H1 (cell line): ENCODE results near the gene CACNA1C. TPM values are rescaled to one million over a fixed set of nuclear protein-coding genes. Genes with fewer than 3 reads are reported as not detected.

Experiments used
- CTCF ChIA-PET: fragments of 300-600 bp; sonication (Branson Sonifier 250); formaldehyde crosslinking; loops from one replicate; lab custom pipeline; 2021; ENCODE audit not compliant: partially characterized antibody; lab: Charles Lee
- POLR2A ChIA-PET: fragments of 300-600 bp; sonication (Branson Sonifier 250); formaldehyde crosslinking; loops from one replicate; lab custom pipeline; 2021; ENCODE audit warnings: inconsistent platforms; ENCODE audit not compliant: partially characterized antibody; lab: Charles Lee
- DNase-seq, 2 experiments: peaks; one replicate each; pipeline versions ENCODE4 v3.0.0 to v3.0.0-alpha.2; 2010 to 2022; ENCODE audit warnings: low spot score in 2 of 2, low read depth in 1 of 2, mixed read lengths in 1 of 2
- FAIRE-seq: peaks from 2 replicates; lab custom pipeline; 2011; peaks lifted over from hg19 to GRCh38; lab: Jason Lieb, UNC
- H2AFZ ChIP-seq: 2 replicates; pipeline ENCODE4 v1.8.1; 2012; ENCODE audit warnings: low read length, inconsistent platforms
- H2AK5ac ChIP-seq: 2 replicates; pipeline ENCODE4 v1.6.1; 2013; ENCODE audit warnings: low read depth, low read length
- H2BK120ac ChIP-seq: replicated peaks from 2 replicates; pipeline ENCODE3; 2013; ENCODE audit warnings: low read depth, low read length, inconsistent platforms
- H2BK12ac ChIP-seq: 2 replicates; pipeline ENCODE4 v1.6.1; 2013; ENCODE audit warnings: low read depth, low read length
- H2BK15ac ChIP-seq: 2 replicates; pipeline ENCODE4 v1.6.1; 2013; ENCODE audit warnings: low read length
- H2BK20ac ChIP-seq: 2 replicates; pipeline ENCODE4 v1.6.1; 2013; ENCODE audit warnings: low read length
- H2BK5ac ChIP-seq: 2 replicates; pipeline ENCODE4 v1.6.1; 2013; ENCODE audit warnings: low read depth, low read length
- H3K14ac ChIP-seq: 2 replicates; pipeline ENCODE4 v1.6.1; 2013; ENCODE audit warnings: inconsistent platforms; ENCODE audit not compliant: insufficient read length
- H3K18ac ChIP-seq: 2 replicates; pipeline ENCODE4 v1.6.1; 2013; ENCODE audit warnings: low read length; ENCODE audit errors: extremely low read depth
- H3K23ac ChIP-seq: 2 replicates; pipeline ENCODE4 v1.6.1; 2013; ENCODE audit warnings: inconsistent platforms; ENCODE audit not compliant: insufficient read length
- H3K23me2 ChIP-seq: 2 replicates; pipeline ENCODE4 v1.6.1; 2013; ENCODE audit warnings: low read depth, low read length
- H3K27ac ChIP-seq: 2 replicates; pipeline ENCODE4 v1.6.1; 2011; ENCODE audit warnings: low read depth, low read length, inconsistent platforms
- H3K27me3 ChIP-seq, 4 experiments: replicated peaks in 1 of 4; 1 replicate in 1 of 4; 2 replicates in 3 of 4; pipeline versions ENCODE4 v1.6.1 to v1.8.1; 2011 to 2013; ENCODE audit warnings: low read length in 3 of 4, mild to moderate bottlenecking in 3 of 4, inconsistent platforms in 2 of 4, mixed read lengths in 2 of 4, moderate library complexity in 1 of 4; ENCODE audit not compliant: control insufficient read depth in 3 of 4, insufficient read depth in 3 of 4; ENCODE audit errors: extremely low read depth in 1 of 4
- H3K36me3 ChIP-seq, 4 experiments: 2 replicates each; pipeline versions ENCODE4 v1.6.1 to v1.8.1; 2011 to 2013; ENCODE audit warnings: mild to moderate bottlenecking in 4 of 4, low read length in 3 of 4, moderate library complexity in 2 of 4, control low read depth in 1 of 4, inconsistent platforms in 1 of 4; ENCODE audit not compliant: insufficient read depth in 4 of 4, control insufficient read depth in 2 of 4
- H3K4ac ChIP-seq: replicated peaks from 2 replicates; pipeline ENCODE3; 2013; ENCODE audit warnings: low read length, low read depth, mixed read lengths, inconsistent platforms; ENCODE audit not compliant: insufficient read length
- H3K4me1 ChIP-seq, 4 experiments: replicated peaks in 1 of 4; 1 replicate in 1 of 4; 2 replicates in 3 of 4; pipeline versions ENCODE4 v1.6.1 to v1.8.1; 2011 to 2013; ENCODE audit warnings: low read length in 3 of 4, inconsistent platforms in 2 of 4, mixed read lengths in 1 of 4; ENCODE audit not compliant: insufficient read depth in 4 of 4, control insufficient read depth in 3 of 4
- H3K4me2 ChIP-seq, 2 experiments: 2 replicates each; pipeline versions ENCODE4 v1.6.1 to v1.8.1; 2011 to 2013; ENCODE audit warnings: low read depth in 2 of 2, low read length in 2 of 2, control low read depth in 1 of 2, inconsistent platforms in 1 of 2, mild to moderate bottlenecking in 1 of 2; ENCODE audit not compliant: insufficient read depth in 1 of 2
- H3K4me3 ChIP-seq, 4 experiments: fragments of 200-600, 300-600 bp in 1 of 4; sonication (generic), shearing (Covaris generic), sonication (Bioruptor Twin) in 1 of 4; 2 replicates each; pipeline versions ENCODE4 v1.5.1 to v1.8.1; 2011 to 2016; ENCODE audit warnings: low read length in 4 of 4, low read depth in 3 of 4, control low read depth in 2 of 4, inconsistent platforms in 2 of 4, mild to moderate bottlenecking in 2 of 4, mixed read lengths in 1 of 4, moderate library complexity in 1 of 4; ENCODE audit not compliant: insufficient read depth in 2 of 4; ENCODE audit errors: extremely low read depth in 1 of 4
- H3K56ac ChIP-seq: replicated peaks from 2 replicates; pipeline ENCODE3; 2013; ENCODE audit warnings: low read depth, mild to moderate bottlenecking, mixed read lengths, low read length, inconsistent platforms; ENCODE audit not compliant: insufficient read length
- H3K79me1 ChIP-seq: 2 replicates; pipeline ENCODE4 v1.6.1; 2013; ENCODE audit warnings: low read depth, low read length, control low read depth
- H3K79me2 ChIP-seq, 2 experiments: 2 replicates each; pipeline versions ENCODE4 v1.6.1 to v1.8.1; 2012 to 2013; ENCODE audit warnings: low read length in 2 of 2, mild to moderate bottlenecking in 2 of 2, inconsistent platforms in 1 of 2; ENCODE audit not compliant: insufficient read depth in 2 of 2, control insufficient read depth in 1 of 2
- H3K9ac ChIP-seq, 4 experiments: replicated peaks in 1 of 4; 1 replicate in 1 of 4; 2 replicates in 3 of 4; pipeline versions ENCODE4 v1.6.1 to v1.8.1; 2011 to 2013; ENCODE audit warnings: low read depth in 3 of 4, low read length in 3 of 4, control low read depth in 2 of 4, mild to moderate bottlenecking in 2 of 4, moderate library complexity in 2 of 4, inconsistent platforms in 1 of 4; ENCODE audit errors: extremely low read depth in 1 of 4
- H3K9me3 ChIP-seq, 2 experiments: 2 replicates each; pipeline versions ENCODE4 v1.6.1 to v1.8.1; 2012 to 2013; ENCODE audit warnings: mild to moderate bottlenecking in 2 of 2, moderate library complexity in 2 of 2, control low read depth in 1 of 2, inconsistent platforms in 1 of 2, low read depth in 1 of 2, low read length in 1 of 2, mixed read lengths in 1 of 2; ENCODE audit not compliant: insufficient read depth in 2 of 2
- H4K20me1 ChIP-seq, 2 experiments: replicated peaks in 1 of 2; 2 replicates each; pipeline versions ENCODE3 to v1.8.1; 2011 to 2013; ENCODE audit warnings: inconsistent platforms in 2 of 2, low read length in 2 of 2, mild to moderate bottlenecking in 1 of 2; ENCODE audit not compliant: insufficient read depth in 2 of 2, control insufficient read depth in 1 of 2
- H4K5ac ChIP-seq: 2 replicates; pipeline ENCODE4 v1.6.1; 2013; ENCODE audit warnings: low read length, low read depth, mixed read lengths, inconsistent platforms; ENCODE audit not compliant: insufficient read length
- H4K8ac ChIP-seq: 2 replicates; pipeline ENCODE4 v1.8.0; 2013; ENCODE audit warnings: mild to moderate bottlenecking, moderate library complexity, low read length, inconsistent platforms; ENCODE audit not compliant: insufficient read depth; ENCODE audit errors: extremely low read depth
- H4K91ac ChIP-seq: replicated peaks from 2 replicates; pipeline ENCODE3; 2013; ENCODE audit warnings: low read length, mixed read lengths, inconsistent platforms; ENCODE audit not compliant: insufficient read length
- ATF2 ChIP-seq: IDR thresholded peaks from 2 replicates; pipeline ENCODE4 v1.6.1; 2012; ENCODE audit warnings: low read length, inconsistent platforms
- BRCA1 ChIP-seq: IDR thresholded peaks from 2 replicates; pipeline ENCODE4 v1.6.1; 2012; ENCODE audit warnings: low read depth, low read length, improper control_type of control experiment
- CHD1 ChIP-seq: IDR thresholded peaks from 2 replicates; pipeline ENCODE4 v1.6.1; 2012; ENCODE audit warnings: low read depth, low read length, improper control_type of control experiment
- EP300 ChIP-seq, 2 experiments: IDR thresholded peaks; 1 replicate in 1 of 2; 2 replicates in 1 of 2; pipeline ENCODE4 v1.6.1; 2011 to 2012; ENCODE audit warnings: low read depth in 2 of 2, low read length in 2 of 2, mild to moderate bottlenecking in 2 of 2, borderline replicate concordance in 1 of 2, inconsistent platforms in 1 of 2, moderate library complexity in 1 of 2
- KDM5A ChIP-seq: fragments of 200-600 bp; IDR thresholded peaks from 2 replicates; pipeline ENCODE4 v1.7.1; 2012; ENCODE audit warnings: mild to moderate bottlenecking, low read length, inconsistent platforms, mixed read lengths
- SP2 ChIP-seq: IDR thresholded peaks from 2 replicates; pipeline ENCODE4 v1.6.1; 2012; ENCODE audit warnings: mild to moderate bottlenecking, low read length, inconsistent platforms
- WGBS, 2 experiments: shearing (Covaris generic) in 1 of 2; methylation state at CpG; one replicate each; pipeline versions ENCODE4 v1.1.6 to v1.1.7; 2013 to 2015; ENCODE audit warnings: low lambda C conversion rate in 2 of 2, mixed read lengths in 2 of 2, inconsistent platforms in 1 of 2, low coverage in 1 of 2, missing lambda C conversion rate in 1 of 2; ENCODE audit not compliant: insufficient replicate concordance in 2 of 2, insufficient coverage in 1 of 2, insufficient read length in 1 of 2; ENCODE audit errors: extremely low coverage in 1 of 2, missing lambda C conversion rate in 1 of 2; 5-methylcytosine and 5-hydroxymethylcytosine counted together
- polyA plus RNA-seq, 7 experiments: library from polyadenylated mRNA; depleted of rRNA in 3 of 7; stranded (reverse) in 5 of 7; unstranded in 2 of 7; fragments of >200 nt in 5 of 7; fragments of 200-250 nt in 2 of 7; gene quantifications; 1 replicate in 5 of 7; 2 replicates in 1 of 7; 4 replicates in 1 of 7; pipeline versions ENCODE4 v1.2.1 to v1.2.3, GENCODE V29; 2011 to 2013; ENCODE audit warnings: missing spikeins in 2 of 7, mixed read lengths in 2 of 7
- total RNA-seq: library from RNA; stranded (reverse); fragmentation: NEBNext Ultra II Directional; extraction: Animal tissue kit (Norgen Biotek cat#: 25700); gene quantifications from 2 replicates; pipeline ENCODE4 v1.2.1, GENCODE V29; 2021

CACNA1C gene
- total and polyA plus RNA-seq, 2 of the 8 experiments (the other 6 are each of a cell fraction or from before 2014, with no cell fraction given) = 1.3 TPM

GRCh38 chr12:2150833-2151232, 98.0 kb downstream of the CACNA1C start:
- no peaks in the 10 kb centered on the region for H3K27me3 ChIP-seq
- no peak overlapping the region for H4K91ac ChIP-seq
- no peak overlapping the region for H3K23ac ChIP-seq
- H2BK120ac ChIP-seq = no peak overlapping the region
- ChIA-PET CTCF (interaction anchor here (1.2 to 2.2 kb wide), 3 partner anchors 28 to 135 kb away, joined by 4 to 8 read pairs (median 4); no protein-coding TSS in a partner anchor), POLR2A (interaction anchor here (1.5 kb wide), 1 partner anchor 23 kb away, joined by 3 read pairs; no protein-coding TSS in a partner anchor)
- no peak overlapping the region for H3K4me3 ChIP-seq
- H3K79me1 ChIP-seq = no peaks in the 10 kb centered on the region
- no peak overlapping the region for H3K56ac ChIP-seq
- H4K8ac ChIP-seq = no peak overlapping the region
- no peaks in the 10 kb centered on the region for H3K23me2 ChIP-seq
- no peak overlapping the region for H2BK12ac ChIP-seq
- H2AK5ac ChIP-seq = no peak overlapping the region
- no peak overlapping the region for H3K18ac ChIP-seq
- H2BK5ac ChIP-seq = no peak overlapping the region
- no peak overlapping the region for H2BK15ac ChIP-seq
- H4K5ac ChIP-seq = no peak overlapping the region
- no peak overlapping the region for H2AFZ ChIP-seq
- DNase-seq (no peak), FAIRE-seq (no peak)
- WGBS, 2 experiments = 91% methylated on average over 3 of the region's 3 CpGs; no CpG with 5 or more reads in 1 of the 2 experiments
- H4K20me1 ChIP-seq = no peaks in the 10 kb centered on the region
- TF ChIP-seq EP300 (IDR thresholded peaks at IDR 0.05; ENCODE audit: borderline replicate concordance in 1 of 2, low read depth in 2 of 2, low read length in 2 of 2) (no peak), KDM5A (no peak), BRCA1 (no peak), ATF2 (no peak), CHD1 (no peak), SP2 (no peak)
- no peak overlapping the region for H3K4me2 ChIP-seq
- H3K4me1 ChIP-seq = peaks cover 0 to 2% (median 0%) of the 10 kb centered on the region in 4 experiments; a peak in 2 of 7 replicates
- H3K9ac ChIP-seq = no peak overlapping the region
- H3K9me3 ChIP-seq = no peaks in the 10 kb centered on the region
- no peaks in the 10 kb centered on the region for H3K79me2 ChIP-seq
- no peak overlapping the region for H2BK20ac ChIP-seq
- H3K14ac ChIP-seq = no peak overlapping the region
- no peak overlapping the region for H3K27ac ChIP-seq
- no peak overlapping the region for H3K4ac ChIP-seq
- no peaks in the 10 kb centered on the region for H3K36me3 ChIP-seq
